ENCODE results near the gene SKI.

DNA sequence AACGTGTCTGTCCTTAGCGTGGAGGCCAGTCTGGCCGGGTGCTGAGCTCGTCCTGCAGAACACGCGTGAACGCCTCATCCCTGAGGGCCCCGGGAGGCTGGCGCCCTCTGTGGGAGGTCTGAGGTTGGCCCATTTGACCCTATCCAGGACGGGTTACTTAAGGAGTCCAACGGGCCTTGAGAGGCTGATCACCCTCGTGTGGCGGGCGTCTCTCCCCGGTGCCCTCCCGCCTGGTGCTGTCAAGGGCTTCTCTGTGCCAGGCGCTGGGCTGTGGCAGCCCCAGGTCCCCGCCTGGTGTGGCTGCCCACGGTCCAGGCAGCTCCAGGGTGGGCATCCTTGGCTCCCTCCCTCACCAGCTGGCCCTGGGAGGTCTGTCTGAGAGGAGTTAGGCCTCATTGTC, 9.7 kb downstream of the SKI start:
- TF ChIP-seq, protein P1, sequence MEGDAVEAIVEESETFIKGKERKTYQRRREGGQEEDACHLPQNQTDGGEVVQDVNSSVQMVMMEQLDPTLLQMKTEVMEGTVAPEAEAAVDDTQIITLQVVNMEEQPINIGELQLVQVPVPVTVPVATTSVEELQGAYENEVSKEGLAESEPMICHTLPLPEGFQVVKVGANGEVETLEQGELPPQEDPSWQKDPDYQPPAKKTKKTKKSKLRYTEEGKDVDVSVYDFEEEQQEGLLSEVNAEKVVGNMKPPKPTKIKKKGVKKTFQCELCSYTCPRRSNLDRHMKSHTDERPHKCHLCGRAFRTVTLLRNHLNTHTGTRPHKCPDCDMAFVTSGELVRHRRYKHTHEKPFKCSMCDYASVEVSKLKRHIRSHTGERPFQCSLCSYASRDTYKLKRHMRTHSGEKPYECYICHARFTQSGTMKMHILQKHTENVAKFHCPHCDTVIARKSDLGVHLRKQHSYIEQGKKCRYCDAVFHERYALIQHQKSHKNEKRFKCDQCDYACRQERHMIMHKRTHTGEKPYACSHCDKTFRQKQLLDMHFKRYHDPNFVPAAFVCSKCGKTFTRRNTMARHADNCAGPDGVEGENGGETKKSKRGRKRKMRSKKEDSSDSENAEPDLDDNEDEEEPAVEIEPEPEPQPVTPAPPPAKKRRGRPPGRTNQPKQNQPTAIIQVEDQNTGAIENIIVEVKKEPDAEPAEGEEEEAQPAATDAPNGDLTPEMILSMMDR (IDR thresholded peaks at IDR 0.05; ENCODE audit: low read depth, low read length, poor library complexity, severe bottlenecking) = no peak
- TF ChIP-seq EZH2phosphoT487 (IDR thresholded peaks at IDR 0.05; ENCODE audit: borderline replicate concordance, low read length) = no peak
